GM18873 (cell line): ENCODE measurements around the gene LAMC3.
"Not testable (repeated sequence)": the region's sequence is repeated elsewhere in the genome, so short reads cannot be mapped to it uniquely, and the experiment has no call there.

Experiments used
- ATAC-seq: cut with Tn5 transposase; IDR thresholded peaks from one replicate; pipeline ENCODE4 v1.9.1; 2021; ENCODE audit warnings: mild to moderate bottlenecking, moderate library complexity, moderate number of reproducible peaks; ENCODE audit not compliant: unreplicated experiment, low FRiP score

Gene LAMC3

GRCh38 chr9:130990978-130991777, 17.8 kb upstream of the LAMC3 start:
- ATAC-seq: no peak

- ATAC-seq: no peak
These were observed 16.9 kb upstream of the LAMC3 start for GRCh38 chr9:130991778-130992681.

GRCh38 chr9:130992682-130993032, 16.3 kb upstream of the LAMC3 start:
- ATAC-seq: no peak

- no peak for ATAC-seq
These were observed 15.5 kb upstream of the LAMC3 start for GRCh38 chr9:130993303-130994030.

- ATAC-seq: no peak
These were observed 14.6 kb upstream of the LAMC3 start for GRCh38 chr9:130994135-130995085.

- ATAC-seq: no peak
These were observed 13.6 kb upstream of the LAMC3 start for GRCh38 chr9:130995086-130996011.

GRCh38 chr9:130996205-130996604, 12.8 kb upstream of the LAMC3 start:
- no peak for ATAC-seq

GRCh38 chr9:130996676-130997394, 12.1 kb upstream of the LAMC3 start:
- ATAC-seq: no peak

GRCh38 chr9:130997395-130997684, 11.6 kb upstream of the LAMC3 start:
- no peak for ATAC-seq

GRCh38 chr9:130997925-130998596, 10.9 kb upstream of the LAMC3 start:
- ATAC-seq: no peak

GRCh38 chr9:130998597-130999244, 10.3 kb upstream of the LAMC3 start:
- no peak for ATAC-seq

- no peak for ATAC-seq
These were observed 9.7 kb upstream of the LAMC3 start for GRCh38 chr9:130999245-130999623.

GRCh38 chr9:131000526-131000925, 8.4 kb upstream of the LAMC3 start:
- not testable (repeated sequence) for ATAC-seq

GRCh38 chr9:131001021-131001420, 8.0 kb upstream of the LAMC3 start:
- no peak for ATAC-seq

GRCh38 chr9:131001990-131002389, 7.0 kb upstream of the LAMC3 start:
- no peak for ATAC-seq

GRCh38 chr9:131006601-131007000, 2.4 kb upstream of the LAMC3 start:
- ATAC-seq: no peak

GRCh38 chr9:131008086-131008485, 888 bp upstream of the LAMC3 start:
- ATAC-seq: no peak
